ENCODE measurements around the gene ATP8A1. TPM values are rescaled to one million over a fixed set of nuclear protein-coding genes. Genes with fewer than 3 reads are reported as not detected.
A peak's percentile ranks its signal among the peaks of the same experiment; 100 is the strongest.

The ATP8A1 gene
- total RNA-seq, 1 donor from 2014 or later, result 278 TPM

GRCh38 chr4:42609051-42609450, 47.9 kb downstream of the ATP8A1 start:
- TF ChIP-seq CTCF (IDR thresholded peaks at IDR 0.05; ENCODE audit: partially characterized antibody, unreplicated experiment), result no peak
- Mint-ChIP-seq H3K27ac (ENCODE audit: unreplicated experiment) (no peak overlapping the region), H3K9me3 (ENCODE audit: unreplicated experiment) (peaks cover 6% of the 10 kb centered on the region), H3K36me3 (ENCODE audit: unreplicated experiment) (no peaks in the 10 kb centered on the region), H3K4me3 (ENCODE audit: unreplicated experiment) (no peak overlapping the region), H3K27me3 (ENCODE audit: unreplicated experiment) (peaks cover 2% of the 10 kb centered on the region), H3K4me1 (ENCODE audit: low read depth, unreplicated experiment) (peaks cover 25% of the 10 kb centered on the region)
- no peak for DNase-seq

- no peaks in the 10 kb centered on the region for H3K36me3 Mint-ChIP-seq (ENCODE audit: unreplicated experiment)
- no peak for DNase-seq
- peaks cover 9% of the 10 kb centered on the region for H3K9me3 Mint-ChIP-seq (ENCODE audit: unreplicated experiment)
- TF ChIP-seq CTCF (IDR thresholded peaks at IDR 0.05; ENCODE audit: partially characterized antibody, unreplicated experiment), result no peak
- peaks cover 28% of the 10 kb centered on the region for H3K4me1 Mint-ChIP-seq (ENCODE audit: low read depth, unreplicated experiment)
- H3K27ac Mint-ChIP-seq (ENCODE audit: unreplicated experiment), result no peak overlapping the region
- no peak overlapping the region for H3K4me3 Mint-ChIP-seq (ENCODE audit: unreplicated experiment)
- H3K27me3 Mint-ChIP-seq (ENCODE audit: unreplicated experiment), result peaks cover 2% of the 10 kb centered on the region
These were observed 48.4 kb downstream of the ATP8A1 start for GRCh38 chr4:42608551-42608950.

GRCh38 chr4:42607011-42607726, 49.7 kb downstream of the ATP8A1 start:
- no peaks in the 10 kb centered on the region for H3K36me3 Mint-ChIP-seq (ENCODE audit: unreplicated experiment)
- peaks cover 27% of the 10 kb centered on the region for H3K4me1 Mint-ChIP-seq (ENCODE audit: low read depth, unreplicated experiment)
- peaks cover 2% of the 10 kb centered on the region for H3K27me3 Mint-ChIP-seq (ENCODE audit: unreplicated experiment)
- no peak for DNase-seq
- peaks cover 11% of the 10 kb centered on the region for H3K9me3 Mint-ChIP-seq (ENCODE audit: unreplicated experiment)
- TF ChIP-seq CTCF (IDR thresholded peaks at IDR 0.05; ENCODE audit: partially characterized antibody, unreplicated experiment), result no peak
- no peak overlapping the region for H3K4me3 Mint-ChIP-seq (ENCODE audit: unreplicated experiment)
- no peak overlapping the region for H3K27ac Mint-ChIP-seq (ENCODE audit: unreplicated experiment)

GRCh38 chr4:42605264-42605663, 51.6 kb downstream of the ATP8A1 start:
- TF ChIP-seq CTCF (IDR thresholded peaks at IDR 0.05; ENCODE audit: partially characterized antibody, unreplicated experiment), result no peak
- DNase-seq, result no peak
- Mint-ChIP-seq H3K27ac (ENCODE audit: unreplicated experiment) (peak overlapping the region; percentile 14), H3K36me3 (ENCODE audit: unreplicated experiment) (no peaks in the 10 kb centered on the region), H3K4me3 (ENCODE audit: unreplicated experiment) (no peak overlapping the region), H3K9me3 (ENCODE audit: unreplicated experiment) (peaks cover 11% of the 10 kb centered on the region), H3K4me1 (ENCODE audit: low read depth, unreplicated experiment) (peaks cover 25% of the 10 kb centered on the region), H3K27me3 (ENCODE audit: unreplicated experiment) (peaks cover 2% of the 10 kb centered on the region)

- H3K9me3 Mint-ChIP-seq (ENCODE audit: unreplicated experiment), result peaks cover 5% of the 10 kb centered on the region
- H3K36me3 Mint-ChIP-seq (ENCODE audit: unreplicated experiment), result no peaks in the 10 kb centered on the region
- no peak for TF ChIP-seq CTCF (IDR thresholded peaks at IDR 0.05; ENCODE audit: partially characterized antibody, unreplicated experiment)
- peak overlapping the region; percentile 3 for H3K27ac Mint-ChIP-seq (ENCODE audit: unreplicated experiment)
- no peak overlapping the region for H3K4me3 Mint-ChIP-seq (ENCODE audit: unreplicated experiment)
- no peak for DNase-seq
- no peaks in the 10 kb centered on the region for H3K27me3 Mint-ChIP-seq (ENCODE audit: unreplicated experiment)
- H3K4me1 Mint-ChIP-seq (ENCODE audit: low read depth, unreplicated experiment), result peaks cover 17% of the 10 kb centered on the region
These were observed 53.0 kb downstream of the ATP8A1 start for GRCh38 chr4:42603862-42604261.
